Measurements from ENCODE around the gene PCDH9. TPM values are rescaled to one million over a fixed set of nuclear protein-coding genes. Genes with fewer than 3 reads are reported as not detected.

Gene PCDH9
- total RNA-seq, 1 donor from 2014 or later = 20.2 TPM

- Mint-ChIP-seq H3K9me3 (no peaks in the 10 kb centered on the region), H3K36me3 (no peaks in the 10 kb centered on the region), H3K4me3 (no peak overlapping the region), H3K27ac (no peak overlapping the region), H3K27me3 (no peaks in the 10 kb centered on the region), H3K4me1 (ENCODE audit: unreplicated experiment) (peaks cover 18% of the 10 kb centered on the region)
- TF ChIP-seq, protein P1, sequence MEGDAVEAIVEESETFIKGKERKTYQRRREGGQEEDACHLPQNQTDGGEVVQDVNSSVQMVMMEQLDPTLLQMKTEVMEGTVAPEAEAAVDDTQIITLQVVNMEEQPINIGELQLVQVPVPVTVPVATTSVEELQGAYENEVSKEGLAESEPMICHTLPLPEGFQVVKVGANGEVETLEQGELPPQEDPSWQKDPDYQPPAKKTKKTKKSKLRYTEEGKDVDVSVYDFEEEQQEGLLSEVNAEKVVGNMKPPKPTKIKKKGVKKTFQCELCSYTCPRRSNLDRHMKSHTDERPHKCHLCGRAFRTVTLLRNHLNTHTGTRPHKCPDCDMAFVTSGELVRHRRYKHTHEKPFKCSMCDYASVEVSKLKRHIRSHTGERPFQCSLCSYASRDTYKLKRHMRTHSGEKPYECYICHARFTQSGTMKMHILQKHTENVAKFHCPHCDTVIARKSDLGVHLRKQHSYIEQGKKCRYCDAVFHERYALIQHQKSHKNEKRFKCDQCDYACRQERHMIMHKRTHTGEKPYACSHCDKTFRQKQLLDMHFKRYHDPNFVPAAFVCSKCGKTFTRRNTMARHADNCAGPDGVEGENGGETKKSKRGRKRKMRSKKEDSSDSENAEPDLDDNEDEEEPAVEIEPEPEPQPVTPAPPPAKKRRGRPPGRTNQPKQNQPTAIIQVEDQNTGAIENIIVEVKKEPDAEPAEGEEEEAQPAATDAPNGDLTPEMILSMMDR (conservative IDR thresholded peaks at IDR 0.05) = no peak
- no peak for DNase-seq (ENCODE audit: extremely low spot score, unreplicated experiment)
Observed at GRCh38 chr13:67063036-67063435, 167.1 kb downstream of the PCDH9 start.

DNA sequence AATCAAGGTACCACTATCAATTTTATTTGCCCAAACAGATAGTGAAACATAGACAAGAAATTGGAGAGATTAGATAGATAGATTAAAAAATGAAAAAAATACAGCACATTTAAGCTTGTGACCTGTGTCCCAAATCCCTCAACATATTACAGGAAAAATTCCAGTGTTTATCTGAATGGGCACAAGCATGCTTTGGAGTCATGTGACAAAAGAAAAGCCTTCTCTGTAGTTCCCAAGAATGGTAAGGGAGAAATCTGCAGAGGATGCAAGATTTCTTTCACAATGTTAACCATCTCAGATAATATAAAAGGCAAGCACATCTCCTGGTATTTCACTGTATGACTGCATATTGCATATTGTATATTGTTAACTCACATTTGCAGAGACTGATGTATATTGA is 168.0 kb downstream of the PCDH9 start:
- Mint-ChIP-seq H3K9me3 (no peaks in the 10 kb centered on the region), H3K27ac (no peak overlapping the region)
- TF ChIP-seq, protein P1 (conservative IDR thresholded peaks at IDR 0.05) = no peak

GRCh38 chr13:67061750-67062149 is 168.4 kb downstream of the PCDH9 start:
- no peak overlapping the region for H3K27ac Mint-ChIP-seq
- TF ChIP-seq, protein P1 (conservative IDR thresholded peaks at IDR 0.05) = no peak
- H3K36me3 Mint-ChIP-seq = no peaks in the 10 kb centered on the region
- no peak for DNase-seq (ENCODE audit: extremely low spot score, unreplicated experiment)
- H3K4me1 Mint-ChIP-seq (ENCODE audit: unreplicated experiment) = peaks cover 18% of the 10 kb centered on the region
- H3K27me3 Mint-ChIP-seq = no peaks in the 10 kb centered on the region
- H3K9me3 Mint-ChIP-seq = no peaks in the 10 kb centered on the region
- H3K4me3 Mint-ChIP-seq = no peak overlapping the region

More for the DNA sequence above, 168.0 kb downstream of the PCDH9 start:
- Mint-ChIP-seq H3K4me3 (no peak overlapping the region), H3K36me3 (no peaks in the 10 kb centered on the region), H3K27me3 (no peaks in the 10 kb centered on the region), H3K4me1 (ENCODE audit: unreplicated experiment) (peaks cover 18% of the 10 kb centered on the region)
- no peak for DNase-seq (ENCODE audit: extremely low spot score, unreplicated experiment)

DNA sequence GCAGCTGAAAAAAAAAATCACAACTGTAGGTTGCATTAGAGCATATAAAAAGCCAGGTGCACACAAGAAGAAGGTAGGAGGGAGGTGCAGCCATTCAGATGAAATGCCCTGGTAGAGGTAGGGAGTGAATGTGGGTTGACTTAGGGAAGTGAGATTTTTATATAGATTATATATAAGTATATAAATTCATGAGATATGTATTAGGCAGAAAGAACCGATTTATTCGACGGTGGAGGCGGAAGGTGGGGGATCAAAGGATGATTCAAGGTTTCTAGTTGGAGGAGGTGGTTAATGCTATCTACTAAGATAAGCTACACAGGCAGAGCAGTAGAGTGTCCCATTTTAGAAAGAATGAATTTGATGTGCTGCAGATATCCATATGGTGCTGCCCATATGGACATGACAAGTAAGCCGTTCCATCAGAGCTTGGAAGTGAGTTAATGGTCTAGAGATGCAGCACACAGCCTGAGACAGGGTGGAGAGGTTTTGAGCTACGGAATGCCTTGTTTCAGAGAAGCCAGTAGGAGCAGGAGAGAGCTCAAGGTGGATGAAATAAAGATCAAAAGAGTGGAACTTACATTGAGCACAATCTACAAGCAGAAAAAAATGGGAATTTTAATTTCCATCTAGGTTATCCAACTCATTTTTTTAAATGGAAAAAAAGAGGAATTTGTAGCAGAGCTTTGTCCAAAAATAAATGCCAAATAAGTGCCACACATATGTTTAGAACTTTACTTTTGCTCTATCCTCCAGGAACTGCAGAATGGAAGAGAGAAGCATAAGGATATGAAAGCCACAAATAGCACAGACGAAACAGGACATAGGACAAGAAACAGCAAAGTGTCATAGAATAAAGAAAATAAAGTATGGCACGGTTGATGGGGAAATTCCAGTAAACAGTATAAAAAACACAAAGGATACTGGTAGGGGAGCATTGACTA is 177.3 kb downstream of the PCDH9 start:
- Mint-ChIP-seq H3K27ac (no peak overlapping the region), H3K4me1 (ENCODE audit: unreplicated experiment) (peaks cover 8% of the 10 kb centered on the region), H3K4me3 (no peak overlapping the region), H3K9me3 (no peaks in the 10 kb centered on the region), H3K27me3 (no peaks in the 10 kb centered on the region), H3K36me3 (no peaks in the 10 kb centered on the region)
- TF ChIP-seq, protein P1 (conservative IDR thresholded peaks at IDR 0.05) = no peak
- no peak for DNase-seq (ENCODE audit: extremely low spot score, unreplicated experiment)

GRCh38 chr13:67049744-67050143 is 180.4 kb downstream of the PCDH9 start:
- Mint-ChIP-seq H3K4me1 (ENCODE audit: unreplicated experiment) (peaks cover 8% of the 10 kb centered on the region), H3K4me3 (no peak overlapping the region), H3K36me3 (no peaks in the 10 kb centered on the region), H3K27ac (no peak overlapping the region), H3K9me3 (no peaks in the 10 kb centered on the region), H3K27me3 (no peaks in the 10 kb centered on the region)
- DNase-seq (ENCODE audit: extremely low spot score, unreplicated experiment) = no peak
- TF ChIP-seq, protein P1 (conservative IDR thresholded peaks at IDR 0.05) = no peak

All from type B pancreatic cell (in vitro differentiated cells).